HG02610 (cell line): ENCODE data around the gene GNLY.
"Not testable (repeated sequence)": the region's sequence is repeated elsewhere in the genome, so short reads cannot be mapped to it uniquely, and the experiment has no call there.

ENCODE experiments used
- ATAC-seq: cut with Tn5 transposase; IDR thresholded peaks from one replicate; pipeline ENCODE4 v1.9.1; 2021; ENCODE audit warnings: mild to moderate bottlenecking, moderate library complexity; ENCODE audit not compliant: unreplicated experiment

GNLY gene

DNA sequence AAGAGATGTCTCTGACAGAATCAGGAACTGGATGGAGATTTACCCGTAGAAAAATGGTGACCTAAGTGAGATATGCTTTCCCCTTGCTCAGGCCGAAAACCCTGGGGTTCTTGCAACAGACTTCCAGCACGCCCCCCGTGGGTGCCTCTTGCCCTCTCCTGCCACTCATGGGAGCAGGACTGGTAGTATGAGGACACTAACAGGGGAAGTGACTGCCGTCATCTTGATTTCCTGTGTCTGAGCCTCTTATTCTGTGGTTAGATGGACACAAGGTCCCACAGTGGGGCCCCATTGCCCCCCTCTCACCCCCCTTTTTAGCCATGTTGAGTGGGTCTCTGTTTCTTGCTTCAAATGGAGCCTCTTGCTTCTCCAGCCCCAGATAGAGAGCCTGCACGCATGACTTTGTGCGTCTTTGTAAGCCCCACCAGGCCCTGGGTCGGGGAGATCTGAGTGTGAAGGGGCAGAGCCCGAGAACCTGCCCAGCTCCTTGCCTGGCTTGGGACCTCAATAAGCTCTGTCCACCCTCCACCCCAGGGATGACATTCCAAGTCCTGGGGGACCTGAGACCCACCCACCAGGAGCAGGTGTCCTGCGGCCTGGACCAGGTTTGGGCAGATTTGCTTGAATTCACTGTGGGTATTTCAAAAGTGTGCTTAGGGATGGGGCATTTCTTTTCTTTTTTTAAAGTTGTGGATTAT is 12.6 kb downstream of the GNLY start:
- no peak for ATAC-seq

DNA sequence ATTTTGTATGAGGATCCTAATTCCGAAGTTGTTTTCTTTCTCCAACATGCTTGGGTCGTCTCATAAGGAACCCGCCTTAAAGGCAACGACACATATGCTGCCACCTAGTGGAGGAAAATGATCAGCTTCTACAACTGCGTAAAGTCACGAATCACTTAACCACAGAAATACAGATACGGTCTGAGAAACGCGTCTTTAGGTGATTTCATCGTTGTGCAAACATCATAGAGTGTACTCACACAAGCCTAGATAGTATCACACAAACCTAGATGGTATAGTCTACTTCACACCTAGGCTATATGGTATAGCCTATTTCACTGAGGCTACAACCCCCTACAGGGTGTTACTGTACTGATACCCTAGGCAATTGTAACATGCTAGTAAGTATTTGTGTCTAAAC is 13.1 kb downstream of the GNLY start:
- ATAC-seq, result peak; percentile 46

- ATAC-seq, result no peak
Observed at GRCh38 chr2:85708641-85709040, 14.5 kb downstream of the GNLY start.

- ATAC-seq, result no peak
Observed at GRCh38 chr2:85709401-85709811, 15.2 kb downstream of the GNLY start.

DNA sequence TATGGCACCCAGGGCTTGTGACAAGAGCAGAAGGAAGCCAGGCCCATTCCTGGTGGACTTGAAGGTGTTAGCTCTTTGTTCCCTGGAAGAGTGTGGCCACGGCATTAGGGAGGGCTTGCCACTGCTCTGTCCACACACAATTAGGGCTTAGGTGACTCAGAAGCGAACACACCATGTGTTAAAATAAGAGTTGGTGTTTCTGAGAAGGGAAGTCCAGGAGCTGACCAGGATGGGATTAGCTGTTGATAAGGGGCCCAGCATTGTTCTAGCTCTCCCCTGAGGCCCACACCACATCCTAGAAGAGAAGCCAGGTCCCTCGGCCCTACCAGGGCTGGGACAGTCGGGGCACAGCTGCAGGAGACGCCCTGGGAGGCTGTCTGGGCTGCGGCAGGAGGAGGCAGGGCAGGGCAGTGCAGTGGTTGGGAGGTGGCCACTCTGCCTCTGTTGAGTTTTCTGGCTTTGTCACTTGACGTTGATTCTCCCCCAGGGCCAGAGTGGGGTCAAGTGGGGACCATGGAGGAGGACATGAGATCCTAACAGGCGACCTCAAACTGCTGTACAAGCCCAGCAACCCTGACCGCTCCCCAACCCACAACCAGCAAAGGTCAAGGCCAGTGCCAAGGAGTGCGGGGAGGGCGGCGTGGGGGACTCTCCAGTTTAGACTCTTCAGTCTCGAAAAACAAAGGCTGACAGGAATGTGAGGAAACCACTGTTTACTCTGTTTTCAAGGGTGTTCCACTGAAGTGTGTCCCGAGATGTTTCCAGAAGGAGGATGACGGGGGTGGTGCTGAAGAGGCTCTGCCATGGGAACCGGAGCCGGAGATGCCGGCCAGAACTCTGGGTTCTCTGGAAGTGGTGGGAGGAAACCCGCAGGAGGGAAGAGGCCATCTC is 16.8 kb downstream of the GNLY start:
- no peak for ATAC-seq

DNA sequence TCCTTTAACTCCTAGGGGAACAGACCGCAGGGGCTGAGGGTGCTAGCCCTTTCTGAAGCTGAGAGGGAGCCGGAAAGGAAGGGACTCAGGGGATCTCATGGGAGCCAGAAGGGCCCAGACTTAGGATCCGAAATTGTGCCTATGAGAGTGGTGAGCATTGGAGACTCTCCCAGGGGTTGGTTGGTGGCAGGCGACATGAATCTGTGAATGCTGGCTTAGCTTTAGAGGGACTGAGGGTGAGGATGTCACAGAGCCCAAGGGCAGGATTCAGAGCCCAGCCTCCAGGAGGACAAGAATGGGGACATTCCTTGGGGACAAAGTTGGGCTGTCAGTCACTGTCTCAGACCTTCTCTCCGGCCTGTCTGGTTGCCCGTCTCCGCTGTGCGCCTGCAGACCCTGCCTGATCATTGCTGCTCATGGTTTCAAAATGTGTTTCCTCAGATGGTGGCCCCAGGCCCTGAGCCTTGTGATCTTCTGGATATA is 17.5 kb downstream of the GNLY start:
- ATAC-seq, result no peak

- ATAC-seq, result no peak
Observed at GRCh38 chr2:85712336-85712735, 18.2 kb downstream of the GNLY start.

- ATAC-seq, result no peak
Observed at GRCh38 chr2:85712849-85713612, 18.9 kb downstream of the GNLY start.

GRCh38 chr2:85713836-85714235 is 19.7 kb downstream of the GNLY start:
- ATAC-seq, result no peak

GRCh38 chr2:85714421-85714820 is 20.3 kb downstream of the GNLY start:
- ATAC-seq, result not testable (repeated sequence)

- no peak for ATAC-seq
Observed at GRCh38 chr2:85714841-85715240, 20.7 kb downstream of the GNLY start.

GRCh38 chr2:85716346-85716914 is 22.3 kb downstream of the GNLY start:
- no peak for ATAC-seq

DNA sequence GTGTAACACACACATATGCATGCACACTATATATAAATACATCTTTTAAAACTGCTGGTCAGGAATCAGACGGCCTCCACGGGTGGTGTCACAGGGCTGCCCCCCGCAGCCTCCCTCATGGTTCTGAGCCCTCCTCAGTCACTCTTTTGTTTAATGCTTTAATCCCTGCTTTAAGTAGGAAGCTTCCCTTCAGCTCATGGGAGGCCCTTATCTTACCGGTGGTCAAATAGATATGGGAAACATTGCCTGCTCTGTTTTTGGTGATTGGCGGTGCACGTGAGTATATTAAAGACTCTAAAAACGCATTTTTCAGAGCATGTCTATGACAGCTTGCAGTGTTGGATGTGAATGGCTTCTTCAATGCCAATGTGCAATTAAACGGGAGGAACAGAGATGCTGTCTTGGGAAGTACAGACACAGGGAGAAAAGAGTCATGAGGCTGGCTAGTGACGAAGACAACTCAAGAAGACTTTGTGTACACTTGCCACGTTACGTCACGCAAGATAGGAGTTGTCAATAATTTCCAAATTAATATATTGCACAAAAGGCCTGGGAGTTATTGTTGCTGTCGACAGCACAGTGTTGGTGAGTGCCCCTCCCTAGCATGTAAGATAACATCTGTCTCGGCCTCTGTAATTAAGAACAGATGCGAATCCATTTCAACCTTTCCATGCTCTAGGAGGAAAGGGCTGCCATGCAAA is 23.3 kb downstream of the GNLY start:
- no peak for ATAC-seq

- ATAC-seq, result no peak
Observed at GRCh38 chr2:85718009-85718391, 23.8 kb downstream of the GNLY start.

DNA sequence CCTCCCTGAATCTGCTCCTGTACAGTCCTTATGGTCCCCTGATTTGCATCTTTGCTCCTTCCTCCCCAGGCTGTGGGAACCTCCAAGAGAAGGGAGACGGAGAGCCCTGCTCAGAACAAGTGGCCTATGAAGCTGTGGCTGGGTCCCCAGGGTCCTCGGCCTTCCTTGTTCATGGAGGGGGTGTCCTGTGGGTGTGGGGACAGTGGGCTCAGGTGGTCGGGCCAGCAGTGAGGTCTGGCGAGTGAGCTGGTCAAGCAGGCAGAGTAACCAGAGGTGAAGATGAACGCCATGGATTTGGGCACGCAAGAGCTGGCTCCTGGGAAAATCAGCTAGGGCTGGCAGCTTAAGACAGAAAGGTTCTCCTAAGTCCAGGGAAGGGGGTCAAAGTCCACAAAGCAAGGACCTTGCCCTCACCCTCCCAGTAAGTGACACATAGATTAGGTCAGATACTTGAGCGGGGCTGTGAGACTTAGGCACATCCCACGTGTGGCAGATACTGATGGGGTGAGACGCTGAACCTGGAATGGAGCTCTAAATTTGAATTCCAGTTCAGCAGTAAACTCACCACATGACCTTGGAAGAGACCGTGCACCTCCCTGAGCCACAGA is 24.8 kb downstream of the GNLY start:
- no peak for ATAC-seq

GRCh38 chr2:85719609-85720240 is 25.6 kb downstream of the GNLY start:
- ATAC-seq, result no peak

GRCh38 chr2:85720533-85720932 is 26.4 kb downstream of the GNLY start:
- ATAC-seq, result no peak

DNA sequence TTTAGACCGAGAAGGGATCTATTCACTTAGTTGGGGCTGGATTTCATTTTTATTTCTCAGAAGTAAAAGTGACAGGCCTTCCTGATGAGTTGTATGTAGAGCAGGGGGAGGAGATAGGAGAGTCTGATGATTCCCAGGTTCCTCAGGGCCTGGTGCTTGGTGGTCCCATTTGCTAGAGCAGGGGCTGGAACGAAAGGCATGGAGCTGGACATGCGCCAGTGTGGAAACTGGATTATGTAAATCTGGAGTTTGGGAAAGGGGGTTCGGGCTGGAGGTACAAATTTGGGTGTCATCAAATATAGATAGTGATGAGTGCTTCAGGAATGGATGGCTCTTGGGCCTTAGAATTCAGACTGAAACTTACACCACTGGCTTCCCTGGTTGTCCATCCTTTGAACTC is 27.5 kb downstream of the GNLY start:
- ATAC-seq, result no peak

- no peak for ATAC-seq
Observed at GRCh38 chr2:85722519-85722918, 28.4 kb downstream of the GNLY start.
